Measurements from ENCODE around the gene TRABD2B.

- TF ChIP-seq, protein P1, sequence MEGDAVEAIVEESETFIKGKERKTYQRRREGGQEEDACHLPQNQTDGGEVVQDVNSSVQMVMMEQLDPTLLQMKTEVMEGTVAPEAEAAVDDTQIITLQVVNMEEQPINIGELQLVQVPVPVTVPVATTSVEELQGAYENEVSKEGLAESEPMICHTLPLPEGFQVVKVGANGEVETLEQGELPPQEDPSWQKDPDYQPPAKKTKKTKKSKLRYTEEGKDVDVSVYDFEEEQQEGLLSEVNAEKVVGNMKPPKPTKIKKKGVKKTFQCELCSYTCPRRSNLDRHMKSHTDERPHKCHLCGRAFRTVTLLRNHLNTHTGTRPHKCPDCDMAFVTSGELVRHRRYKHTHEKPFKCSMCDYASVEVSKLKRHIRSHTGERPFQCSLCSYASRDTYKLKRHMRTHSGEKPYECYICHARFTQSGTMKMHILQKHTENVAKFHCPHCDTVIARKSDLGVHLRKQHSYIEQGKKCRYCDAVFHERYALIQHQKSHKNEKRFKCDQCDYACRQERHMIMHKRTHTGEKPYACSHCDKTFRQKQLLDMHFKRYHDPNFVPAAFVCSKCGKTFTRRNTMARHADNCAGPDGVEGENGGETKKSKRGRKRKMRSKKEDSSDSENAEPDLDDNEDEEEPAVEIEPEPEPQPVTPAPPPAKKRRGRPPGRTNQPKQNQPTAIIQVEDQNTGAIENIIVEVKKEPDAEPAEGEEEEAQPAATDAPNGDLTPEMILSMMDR (IDR thresholded peaks at IDR 0.05; ENCODE audit: low read depth, low read length, poor library complexity, severe bottlenecking), result no peak
- no peak for TF ChIP-seq EZH2phosphoT487 (IDR thresholded peaks at IDR 0.05; ENCODE audit: borderline replicate concordance, low read length)
Observed at GRCh38 chr1:47849005-47849521, 148.1 kb downstream of the TRABD2B start.
